ENCODE measurements around the gene LMOD1. TPM values are rescaled to one million over a fixed set of nuclear protein-coding genes. Genes with fewer than 3 reads are reported as not detected.

The LMOD1 gene
- total RNA-seq, 1 experiment from 2014 or later: not detected

- no peak overlapping the region for H3K4me3 ChIP-seq (ENCODE audit: low read depth, low read length, poor library complexity, severe bottlenecking)
- peaks cover 47% of the 10 kb centered on the region for H3K36me3 ChIP-seq (ENCODE audit: insufficient read depth, low read length, poor library complexity, severe bottlenecking)
- no peak for TF ChIP-seq EZH2 (IDR thresholded peaks at IDR 0.05; ENCODE audit: borderline replicate concordance, low read depth, low read length, poor library complexity, severe bottlenecking)
- TF ChIP-seq, protein P1, sequence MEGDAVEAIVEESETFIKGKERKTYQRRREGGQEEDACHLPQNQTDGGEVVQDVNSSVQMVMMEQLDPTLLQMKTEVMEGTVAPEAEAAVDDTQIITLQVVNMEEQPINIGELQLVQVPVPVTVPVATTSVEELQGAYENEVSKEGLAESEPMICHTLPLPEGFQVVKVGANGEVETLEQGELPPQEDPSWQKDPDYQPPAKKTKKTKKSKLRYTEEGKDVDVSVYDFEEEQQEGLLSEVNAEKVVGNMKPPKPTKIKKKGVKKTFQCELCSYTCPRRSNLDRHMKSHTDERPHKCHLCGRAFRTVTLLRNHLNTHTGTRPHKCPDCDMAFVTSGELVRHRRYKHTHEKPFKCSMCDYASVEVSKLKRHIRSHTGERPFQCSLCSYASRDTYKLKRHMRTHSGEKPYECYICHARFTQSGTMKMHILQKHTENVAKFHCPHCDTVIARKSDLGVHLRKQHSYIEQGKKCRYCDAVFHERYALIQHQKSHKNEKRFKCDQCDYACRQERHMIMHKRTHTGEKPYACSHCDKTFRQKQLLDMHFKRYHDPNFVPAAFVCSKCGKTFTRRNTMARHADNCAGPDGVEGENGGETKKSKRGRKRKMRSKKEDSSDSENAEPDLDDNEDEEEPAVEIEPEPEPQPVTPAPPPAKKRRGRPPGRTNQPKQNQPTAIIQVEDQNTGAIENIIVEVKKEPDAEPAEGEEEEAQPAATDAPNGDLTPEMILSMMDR (conservative IDR thresholded peaks at IDR 0.05; ENCODE audit: low read depth, low read length): no peak
- H3K4me1 ChIP-seq (ENCODE audit: insufficient read depth, low read length, poor library complexity, severe bottlenecking): no peaks in the 10 kb centered on the region
- no peaks in the 10 kb centered on the region for H3K27me3 ChIP-seq (replicated peaks; ENCODE audit: insufficient read depth, low read depth, low read length, poor library complexity)
- DNase-seq (ENCODE audit: low spot score): no peak
- CTCF ChIA-PET: interaction anchor here (0.6 kb wide), 1 partner anchor 89 kb away, joined by 7 read pairs; no protein-coding TSS in a partner anchor
- intact Hi-C loops (cut with micrococcal nuclease; ENCODE audit: unreplicated experiment): loop anchor here (10.0 kb wide), 1 partner anchor 266 kb away; no protein-coding TSS in a partner anchor
- H3K9me3 ChIP-seq (ENCODE audit: low read depth, low read length, poor library complexity, severe bottlenecking): no peaks in the 10 kb centered on the region
- no peak overlapping the region for H3K27ac ChIP-seq (ENCODE audit: low read depth, low read length, poor library complexity, severe bottlenecking)
- BruUV-seq (replicated peaks): no TSS peak
- POLR2A ChIA-PET (ENCODE audit: low non-redundant PET): no interaction called here
These were observed 24.2 kb upstream of the LMOD1 start for GRCh38 chr1:201970334-201971159.

DNA sequence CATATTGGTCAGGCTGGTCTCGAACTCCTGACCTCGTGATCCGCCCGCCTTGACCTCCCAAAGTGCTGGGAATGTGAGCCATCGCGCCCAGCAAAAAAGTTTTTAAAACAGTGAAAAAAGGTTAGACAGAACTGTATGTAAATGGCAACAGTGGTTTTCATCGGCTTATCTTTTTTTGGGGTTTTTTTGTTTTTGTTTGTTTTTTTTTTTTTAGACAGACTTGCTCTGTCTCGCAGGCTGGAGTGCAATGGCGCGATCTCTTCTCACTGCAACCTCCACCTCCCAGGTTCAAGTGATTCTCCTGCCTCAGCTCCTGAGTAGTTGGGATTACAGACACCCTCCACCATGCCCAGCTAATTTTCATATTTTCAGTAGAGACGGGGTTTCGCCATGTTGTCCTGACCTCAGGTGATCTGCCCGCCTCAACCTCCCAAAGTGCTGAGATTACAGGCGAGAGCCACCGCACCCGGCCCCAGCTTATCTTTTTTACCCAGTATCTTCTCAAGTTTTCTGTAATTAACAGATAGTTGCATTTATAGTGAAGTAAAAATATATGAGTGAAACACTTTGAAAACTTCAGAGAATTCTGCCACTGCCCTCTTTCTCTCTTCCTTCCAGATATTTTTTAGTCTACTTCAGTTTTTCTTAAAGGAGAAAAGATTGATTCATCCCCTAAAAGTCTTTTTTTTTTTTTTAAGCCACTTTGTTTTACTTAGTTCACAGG lies 22.0 kb upstream of the LMOD1 start:
- intact Hi-C loops (cut with micrococcal nuclease; ENCODE audit: unreplicated experiment): no loop called here
- H3K4me1 ChIP-seq (ENCODE audit: insufficient read depth, low read length, poor library complexity, severe bottlenecking): no peaks in the 10 kb centered on the region
- H3K36me3 ChIP-seq (ENCODE audit: insufficient read depth, low read length, poor library complexity, severe bottlenecking): peaks cover 64% of the 10 kb centered on the region
- CTCF ChIA-PET: no interaction called here
- H3K9me3 ChIP-seq (ENCODE audit: low read depth, low read length, poor library complexity, severe bottlenecking): no peaks in the 10 kb centered on the region
- no peak overlapping the region for H3K27ac ChIP-seq (ENCODE audit: low read depth, low read length, poor library complexity, severe bottlenecking)
- TF ChIP-seq EZH2 (IDR thresholded peaks at IDR 0.05; ENCODE audit: borderline replicate concordance, low read depth, low read length, poor library complexity, severe bottlenecking): no peak
- TF ChIP-seq, protein P1 (conservative IDR thresholded peaks at IDR 0.05; ENCODE audit: low read depth, low read length): no peak
- no peaks in the 10 kb centered on the region for H3K27me3 ChIP-seq (replicated peaks; ENCODE audit: insufficient read depth, low read depth, low read length, poor library complexity)
- no TSS peak for BruUV-seq (replicated peaks)
- H3K4me3 ChIP-seq (ENCODE audit: low read depth, low read length, poor library complexity, severe bottlenecking): no peak overlapping the region
- POLR2A ChIA-PET (ENCODE audit: low non-redundant PET): interaction anchor here (0.6 kb wide), 1 partner anchor 201 kb away, joined by 5 read pairs; no protein-coding TSS in a partner anchor
- no peak for DNase-seq (ENCODE audit: low spot score)

GRCh38 chr1:201966171-201966570 lies 19.8 kb upstream of the LMOD1 start:
- no peaks in the 10 kb centered on the region for H3K9me3 ChIP-seq (ENCODE audit: low read depth, low read length, poor library complexity, severe bottlenecking)
- intact Hi-C loops (cut with micrococcal nuclease; ENCODE audit: unreplicated experiment): no loop called here
- ChIA-PET POLR2A (ENCODE audit: low non-redundant PET) (no interaction called here), CTCF (no interaction called here)
- H3K27ac ChIP-seq (ENCODE audit: low read depth, low read length, poor library complexity, severe bottlenecking): no peak overlapping the region
- no TSS peak for BruUV-seq (replicated peaks)
- no peak overlapping the region for H3K4me3 ChIP-seq (ENCODE audit: low read depth, low read length, poor library complexity, severe bottlenecking)
- H3K36me3 ChIP-seq (ENCODE audit: insufficient read depth, low read length, poor library complexity, severe bottlenecking): peaks cover 86% of the 10 kb centered on the region
- no peaks in the 10 kb centered on the region for H3K27me3 ChIP-seq (replicated peaks; ENCODE audit: insufficient read depth, low read depth, low read length, poor library complexity)
- no peaks in the 10 kb centered on the region for H3K4me1 ChIP-seq (ENCODE audit: insufficient read depth, low read length, poor library complexity, severe bottlenecking)
- TF ChIP-seq, protein P1 (conservative IDR thresholded peaks at IDR 0.05; ENCODE audit: low read depth, low read length): no peak
- no peak for TF ChIP-seq EZH2 (IDR thresholded peaks at IDR 0.05; ENCODE audit: borderline replicate concordance, low read depth, low read length, poor library complexity, severe bottlenecking)
- no peak for DNase-seq (ENCODE audit: low spot score)
